ENCODE results near the gene RETREG3. TPM values are rescaled to one million over a fixed set of nuclear protein-coding genes. Genes with fewer than 3 reads are reported as not detected.

RETREG3 gene
- total and polyA plus RNA-seq, 2 experiments from 2014 or later = 36.3 to 66.7 TPM

DNA sequence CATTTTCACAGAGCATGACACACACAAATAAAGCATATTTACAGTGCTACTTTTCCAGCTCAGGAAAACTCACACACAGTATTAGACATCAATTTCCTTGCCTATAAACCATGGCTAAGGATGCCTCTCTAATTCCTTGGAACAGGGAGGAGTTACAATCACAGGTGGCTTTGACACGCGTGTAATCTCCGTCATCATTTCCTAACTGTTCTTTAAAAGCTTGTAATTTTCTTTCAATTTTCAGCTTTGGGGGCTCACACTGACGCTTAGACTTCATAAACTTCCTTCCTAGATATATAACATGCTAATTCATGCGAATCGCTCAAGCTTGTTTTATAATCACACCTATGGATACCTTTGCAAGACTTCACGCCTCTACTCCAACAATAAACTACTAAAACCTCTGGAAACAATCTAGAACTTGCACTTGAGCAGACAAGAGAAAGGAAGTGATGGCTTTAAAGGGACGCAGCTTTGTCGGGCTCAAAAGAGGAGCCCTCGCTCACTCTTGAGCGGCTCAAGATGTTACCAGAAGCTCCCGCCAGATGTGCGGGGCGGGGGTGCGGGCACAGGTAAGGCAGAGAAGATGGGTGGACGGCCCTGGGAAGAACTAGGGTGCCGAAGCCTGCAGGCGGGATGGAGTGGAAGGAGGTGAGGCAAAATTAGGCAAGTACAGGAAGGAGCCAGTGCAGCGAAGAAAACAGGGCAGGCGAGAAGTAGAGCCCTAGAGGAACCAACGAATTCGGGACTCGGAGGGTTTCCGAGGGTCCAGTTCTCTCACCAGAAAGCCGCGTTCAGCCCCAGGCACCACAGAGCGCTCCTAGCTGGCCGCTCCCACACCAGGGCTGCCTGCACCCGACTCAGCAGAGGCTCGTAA, 631 bp downstream of the RETREG3 start:
- DNase-seq = peak; percentile 45
- peak overlapping the region; percentile 75 for H2AFZ ChIP-seq
- peak overlapping the region; percentile 73 for H3K27ac ChIP-seq
- WGBS, 2 experiments (ENCODE audit: low coverage in 1 of 2, low lambda C conversion rate in 2 of 2, missing lambda C conversion rate in 2 of 2) = 1 to 2% methylated on average over 30 of the region's 30 CpGs
- no peaks in the 10 kb centered on the region for H3K9me2 ChIP-seq (ENCODE audit: insufficient read depth)
- no peak for TF ChIP-seq EZH2 (IDR thresholded peaks at IDR 0.05; ENCODE audit: insufficient read depth, poor library complexity, severe bottlenecking)
- TF ChIP-seq EZH2phosphoT487 (IDR thresholded peaks at IDR 0.05; ENCODE audit: insufficient read depth, low read depth) = no peak
- no peaks in the 10 kb centered on the region for H4K20me1 ChIP-seq (ENCODE audit: insufficient read depth)
- peak overlapping the region; percentile 91 for H3K9ac ChIP-seq
- H3K36me3 ChIP-seq (ENCODE audit: low read depth) = peaks cover 4% of the 10 kb centered on the region; the same call in 1 of the 2 replicates
- no peaks in the 10 kb centered on the region for H3K9me3 ChIP-seq (ENCODE audit: low read depth)
- no peaks in the 10 kb centered on the region for H3K27me3 ChIP-seq (replicated peaks; ENCODE audit: insufficient read depth)
- H3K4me3 ChIP-seq = peak overlapping the region; percentile 99
- in situ Hi-C loops (cut with MboI) = no loop called here
- peaks cover 65% of the 10 kb centered on the region for H3K79me2 ChIP-seq (ENCODE audit: insufficient read depth)
- peak overlapping the region; percentile 99 for H3K4me2 ChIP-seq (ENCODE audit: unreplicated experiment)
- H3K4me1 ChIP-seq (ENCODE audit: insufficient read depth) = peaks cover 12% of the 10 kb centered on the region
- H3F3A ChIP-seq (ENCODE audit: insufficient read depth) = 0 out of 2 replicates have a peak, but pooled peaks cover 4% of the 10 kb centered on the region

GRCh38 chr17:42607769-42608168, 1.4 kb downstream of the RETREG3 start:
- peaks cover 72% of the 10 kb centered on the region for H3K79me2 ChIP-seq (ENCODE audit: insufficient read depth)

GRCh38 chr17:42603318-42603717, 5.9 kb downstream of the RETREG3 start:
- TF ChIP-seq EZH2 (IDR thresholded peaks at IDR 0.05; ENCODE audit: insufficient read depth, poor library complexity, severe bottlenecking) (no peak), EZH2phosphoT487 (IDR thresholded peaks at IDR 0.05; ENCODE audit: insufficient read depth, low read depth) (no peak)
- Histone ChIP-seq H3K27me3 (replicated peaks; ENCODE audit: insufficient read depth) (no peaks in the 10 kb centered on the region), H2AFZ (no peak overlapping the region), H3K9ac (no peak overlapping the region), H3K4me2 (ENCODE audit: unreplicated experiment) (no peak overlapping the region), H3K79me2 (ENCODE audit: insufficient read depth) (peaks cover 100% of the 10 kb centered on the region), H3K36me3 (ENCODE audit: low read depth) (peaks cover 12% of the 10 kb centered on the region; the same call in 1 of the 2 replicates), H3K4me3 (no peak overlapping the region), H3F3A (ENCODE audit: insufficient read depth) (0 out of 2 replicates have a peak, but pooled peaks cover 10% of the 10 kb centered on the region), H3K4me1 (ENCODE audit: insufficient read depth) (peaks cover 12% of the 10 kb centered on the region; the same call in 1 of the 2 replicates), H3K9me2 (ENCODE audit: insufficient read depth) (no peaks in the 10 kb centered on the region), H3K27ac (no peak overlapping the region), H3K9me3 (ENCODE audit: low read depth) (no peaks in the 10 kb centered on the region), H4K20me1 (ENCODE audit: insufficient read depth) (peaks cover 3% of the 10 kb centered on the region; the same call in 1 of the 2 replicates)
- no peak for DNase-seq
- 89 to 93% methylated on average over 7 of the region's 7 CpGs for WGBS, 2 experiments (ENCODE audit: low coverage in 1 of 2, low lambda C conversion rate in 2 of 2, missing lambda C conversion rate in 2 of 2)
- in situ Hi-C loops (cut with MboI) = no loop called here

More at GRCh38 chr17:42607769-42608168, 1.4 kb downstream of the RETREG3 start:
- Histone ChIP-seq H4K20me1 (ENCODE audit: insufficient read depth) (no peaks in the 10 kb centered on the region), H3F3A (ENCODE audit: insufficient read depth) (0 out of 2 replicates have a peak, but pooled peaks cover 4% of the 10 kb centered on the region), H3K36me3 (ENCODE audit: low read depth) (0 out of 2 replicates have a peak, but pooled peaks cover 1% of the 10 kb centered on the region), H3K4me2 (ENCODE audit: unreplicated experiment) (peak overlapping the region; percentile 99), H3K9ac (peak overlapping the region; percentile 91), H3K4me1 (ENCODE audit: insufficient read depth) (peaks cover 12% of the 10 kb centered on the region), H3K9me3 (ENCODE audit: low read depth) (no peaks in the 10 kb centered on the region), H3K9me2 (ENCODE audit: insufficient read depth) (no peaks in the 10 kb centered on the region), H3K27ac (peak overlapping the region; percentile 73; the same call in 1 of the 2 replicates), H2AFZ (no peak overlapping the region), H3K4me3 (peak overlapping the region; percentile 99), H3K27me3 (replicated peaks; ENCODE audit: insufficient read depth) (no peaks in the 10 kb centered on the region)
- in situ Hi-C loops (cut with MboI) = no loop called here
- WGBS, 2 experiments (ENCODE audit: low coverage in 1 of 2, low lambda C conversion rate in 2 of 2, missing lambda C conversion rate in 2 of 2) = 2 to 7% methylated on average over 3 of the region's 3 CpGs
- DNase-seq = no peak
- TF ChIP-seq EZH2phosphoT487 (IDR thresholded peaks at IDR 0.05; ENCODE audit: insufficient read depth, low read depth) (no peak), EZH2 (IDR thresholded peaks at IDR 0.05; ENCODE audit: insufficient read depth, poor library complexity, severe bottlenecking) (no peak)

DNA sequence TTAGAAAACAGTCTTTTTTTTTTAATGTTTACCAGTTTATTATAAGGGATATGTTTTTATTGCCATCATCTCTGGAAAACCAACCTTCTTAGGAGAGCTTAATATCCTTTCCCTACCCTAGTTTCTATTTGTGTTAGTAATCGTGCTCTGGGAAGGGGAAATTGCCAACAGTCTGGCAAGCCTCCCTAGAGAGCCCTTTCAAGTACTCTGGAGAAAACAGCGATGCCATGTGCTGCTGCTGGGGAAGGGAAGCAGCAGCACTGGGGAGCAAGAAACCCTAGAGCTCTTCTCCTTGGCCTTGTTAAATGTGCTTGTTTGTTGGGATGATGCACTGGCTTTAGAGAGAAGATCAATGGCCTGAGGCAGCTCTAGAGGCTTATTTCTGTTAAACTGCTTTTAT, 10.3 kb downstream of the RETREG3 start:
- Histone ChIP-seq H3K27me3 (replicated peaks; ENCODE audit: insufficient read depth) (no peaks in the 10 kb centered on the region), H3K4me3 (no peak overlapping the region), H4K20me1 (ENCODE audit: insufficient read depth) (peaks cover 6% of the 10 kb centered on the region; the same call in 1 of the 2 replicates), H3F3A (ENCODE audit: insufficient read depth) (0 out of 2 replicates have a peak, but pooled peaks cover 6% of the 10 kb centered on the region), H3K4me2 (ENCODE audit: unreplicated experiment) (no peak overlapping the region), H3K4me1 (ENCODE audit: insufficient read depth) (no peaks in the 10 kb centered on the region), H3K36me3 (ENCODE audit: low read depth) (peaks cover 12% of the 10 kb centered on the region; the same call in 1 of the 2 replicates), H3K9ac (no peak overlapping the region), H3K9me3 (ENCODE audit: low read depth) (no peaks in the 10 kb centered on the region), H3K27ac (no peak overlapping the region), H3K9me2 (ENCODE audit: insufficient read depth) (no peaks in the 10 kb centered on the region), H3K79me2 (ENCODE audit: insufficient read depth) (peaks cover 98% of the 10 kb centered on the region), H2AFZ (no peak overlapping the region)
- WGBS, 2 experiments (ENCODE audit: low coverage in 1 of 2, low lambda C conversion rate in 2 of 2, missing lambda C conversion rate in 2 of 2) = 33 to 43% methylated on average over 2 of the region's 2 CpGs
- in situ Hi-C loops (cut with MboI) = no loop called here
- TF ChIP-seq EZH2 (IDR thresholded peaks at IDR 0.05; ENCODE audit: insufficient read depth, poor library complexity, severe bottlenecking) (no peak), EZH2phosphoT487 (IDR thresholded peaks at IDR 0.05; ENCODE audit: insufficient read depth, low read depth) (no peak)
- peak; percentile 23 for DNase-seq
